AG04449 (cell line): ENCODE results near the gene KLK10.

Experiments used
- CTCF ChIA-PET: fragments of 350-600 bp; formaldehyde crosslinking; extraction: SDS; loops from one replicate; lab custom pipeline; 2021; ENCODE audit warnings: antibody characterized with exemption; lab: Yijun Ruan, JAX
- POLR2A ChIA-PET: fragments of 400-600, 350-600 bp; formaldehyde crosslinking; extraction: SDS; loops from one replicate; lab custom pipeline; 2020; ENCODE audit warnings: antibody characterized with exemption, inconsistent platforms; lab: Yijun Ruan, JAX
- DNase-seq: peaks from one replicate; pipeline ENCODE4 v3.0.0-alpha.2; 2010; ENCODE audit warnings: low read depth, low spot score
- H3K4me3 ChIP-seq: 2 replicates; pipeline ENCODE4 v1.5.1; 2011; ENCODE audit warnings: low read depth, mild to moderate bottlenecking, control low read depth, low read length
- CTCF ChIP-seq: IDR thresholded peaks from one replicate; pipeline ENCODE4 v1.5.1; 2011; ENCODE audit warnings: mild to moderate bottlenecking, moderate library complexity, low read length, control low read depth, inconsistent platforms; ENCODE audit not compliant: insufficient read depth; ENCODE audit errors: missing control alignments

KLK10 gene

DNA sequence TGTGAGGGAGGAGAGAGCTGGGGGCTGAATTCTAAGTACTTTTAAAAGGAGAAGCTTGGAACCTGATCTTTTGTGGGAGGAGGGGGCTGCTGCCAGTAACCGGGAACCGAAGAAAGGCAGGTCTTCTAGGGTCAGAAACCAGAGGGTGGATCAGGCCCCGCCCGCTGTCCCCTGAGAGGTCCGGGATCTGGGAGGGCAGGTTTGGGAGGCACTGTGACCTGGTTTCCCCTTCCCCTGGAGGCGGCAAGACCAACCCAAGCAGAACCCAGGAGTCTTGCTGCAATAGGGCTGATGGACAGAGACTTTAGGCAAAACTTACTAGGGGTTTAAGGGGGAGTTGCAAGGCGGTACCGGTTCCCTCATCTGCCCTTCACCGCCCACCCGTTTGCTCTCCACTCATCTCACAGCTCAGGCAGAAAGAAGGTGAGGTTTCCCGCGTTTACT, 17.4 kb downstream of the KLK10 start:
- no peak overlapping the region for H3K4me3 ChIP-seq
- CTCF ChIA-PET = interaction anchor here (1.3 kb wide), 1 partner anchor 14 kb away, joined by 3 read pairs; no protein-coding TSS in a partner anchor
- DNase-seq = no peak
- POLR2A ChIA-PET = no interaction called here
- no peak for TF ChIP-seq CTCF

- H3K4me3 ChIP-seq = no peak within 1 kb of the TSS
- CTCF ChIA-PET = no interaction called here
These were observed 18.0 kb downstream of the KLK10 start, which contains the start of gene KLK8 for GRCh38 chr19:51001515-51001914. TSS of gene KLK8 (minus strand) at chr19:51001604. CDS start at chr19:51001167, 437 bp downstream.

GRCh38 chr19:51000981-51001380, 18.5 kb downstream of the KLK10 start:
- DNase-seq = no peak
- POLR2A ChIA-PET = no interaction called here
- TF ChIP-seq CTCF = no peak
- H3K4me3 ChIP-seq = no peak overlapping the region
- CTCF ChIA-PET = no interaction called here

More at GRCh38 chr19:51001515-51001914, 18.0 kb downstream of the KLK10 start, which contains the start of gene KLK8:
- no peak for DNase-seq
- POLR2A ChIA-PET = no interaction called here
- no peak for TF ChIP-seq CTCF

- ChIA-PET CTCF (no interaction called here), POLR2A (no interaction called here)
- no peak for TF ChIP-seq CTCF
- no peak for DNase-seq
- no peak overlapping the region for H3K4me3 ChIP-seq
These were observed 19.1 kb downstream of the KLK10 start for GRCh38 chr19:51000426-51000825.

DNA sequence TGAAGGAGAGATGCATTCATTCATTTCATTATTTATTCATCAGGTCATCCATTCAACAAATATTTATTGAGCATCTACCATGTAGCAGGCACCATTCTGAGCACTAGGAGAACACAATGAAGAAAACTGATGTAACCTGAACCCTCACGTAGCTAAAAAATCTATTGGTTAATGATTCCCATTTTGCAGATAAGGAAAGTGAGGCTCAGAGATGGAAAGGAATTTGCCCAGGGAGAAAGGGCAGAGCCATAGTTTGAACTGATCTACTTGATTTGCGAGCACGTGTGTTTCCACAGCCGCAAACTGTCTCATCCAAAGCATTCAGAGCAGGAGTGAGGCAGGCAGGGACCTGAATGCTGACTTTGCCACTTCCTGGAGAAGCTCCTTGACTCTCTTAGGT, 20.8 kb downstream of the KLK10 start:
- POLR2A ChIA-PET = no interaction called here
- no peak for DNase-seq
- no peak overlapping the region for H3K4me3 ChIP-seq
- CTCF ChIA-PET = no interaction called here
- no peak for TF ChIP-seq CTCF

DNA sequence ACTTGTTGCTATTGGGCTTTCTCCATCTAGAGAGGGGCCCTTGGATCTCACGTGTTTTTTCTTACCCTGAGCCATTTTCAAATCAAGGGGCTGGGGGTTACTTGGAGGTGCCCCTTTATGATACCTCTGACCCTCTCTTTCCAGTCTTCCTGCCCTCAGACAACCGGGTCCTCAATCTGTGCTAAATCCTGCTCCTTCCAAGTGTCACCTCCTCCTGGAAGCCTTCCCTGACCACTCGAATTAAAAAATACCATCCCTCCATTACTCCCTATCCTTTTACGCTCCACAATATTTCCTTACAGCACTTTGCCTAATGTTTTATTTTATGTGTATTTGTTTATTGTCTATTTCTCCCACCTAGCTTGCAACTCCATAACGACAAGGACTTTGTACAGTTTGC, 21.4 kb downstream of the KLK10 start:
- H3K4me3 ChIP-seq = no peak overlapping the region
- ChIA-PET POLR2A (no interaction called here), CTCF (no interaction called here)
- no peak for DNase-seq
- no peak for TF ChIP-seq CTCF
